ENCODE data around the gene CNBP.
"Not testable (repeated sequence)": the region's sequence is repeated elsewhere in the genome, so short reads cannot be mapped to it uniquely, and the experiment has no call there.

The CNBP gene

DNA sequence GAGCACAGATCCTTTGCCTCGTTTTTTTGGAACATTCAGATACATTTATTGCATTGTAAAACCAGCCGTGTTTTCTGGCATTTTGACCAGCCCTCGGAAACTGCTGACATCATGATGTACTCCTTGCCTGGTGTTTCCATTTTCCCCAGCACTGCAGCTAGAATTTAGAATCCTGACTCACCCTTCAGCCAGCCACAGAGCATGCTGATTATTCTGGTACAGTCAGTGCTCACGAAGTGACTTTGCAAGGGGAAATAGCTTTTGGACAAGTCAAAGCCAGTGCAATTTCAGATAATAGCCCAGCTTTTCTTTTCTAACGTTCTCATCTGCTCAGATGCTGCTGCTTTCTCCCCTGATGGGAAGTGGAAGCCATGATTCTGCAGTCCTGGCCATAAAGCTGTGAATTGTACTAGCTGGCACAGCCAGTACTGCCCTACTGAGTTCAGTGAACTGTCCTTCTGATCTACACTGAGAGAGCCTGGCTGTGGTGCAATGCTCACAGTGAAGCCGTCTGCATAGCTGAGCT, 12.1 kb upstream of the CNBP start:
- no peaks in the 10 kb centered on the region for H3K79me2 ChIP-seq (ENCODE audit: control insufficient read depth, insufficient read depth, low read length)
- H4K8ac ChIP-seq (ENCODE audit: low read depth, low read length): no peak overlapping the region
- no peak overlapping the region for H3K9ac ChIP-seq (ENCODE audit: low read length)
- no peaks in the 10 kb centered on the region for H3K79me1 ChIP-seq (ENCODE audit: low read length)
- H2BK5ac ChIP-seq (ENCODE audit: low read length): no peak overlapping the region
- no peak overlapping the region for H3K27ac ChIP-seq (ENCODE audit: low read depth, low read length)
- no peak overlapping the region for H2AK5ac ChIP-seq (ENCODE audit: low read length)
- no peaks in the 10 kb centered on the region for H3K27me3 ChIP-seq (ENCODE audit: insufficient read depth, low read length, poor library complexity)
- no CpG with 5 or more reads among the region's 6 CpGs for WGBS (ENCODE audit: extremely low coverage, insufficient coverage, low lambda C conversion rate)
- H3K56ac ChIP-seq (ENCODE audit: low read length): no peak overlapping the region
- H4K5ac ChIP-seq (ENCODE audit: low read length): no peak overlapping the region
- no peak overlapping the region for H3K4ac ChIP-seq (ENCODE audit: low read depth, low read length)
- no peak overlapping the region for H2BK15ac ChIP-seq (replicated peaks; ENCODE audit: low read depth)
- no peak overlapping the region for H3K4me3 ChIP-seq (ENCODE audit: low read length)
- H3K23ac ChIP-seq (ENCODE audit: low read length): peak overlapping the region; percentile 66
- no peak overlapping the region for H2BK120ac ChIP-seq (ENCODE audit: low read depth, low read length)
- no peak overlapping the region for H3K18ac ChIP-seq (ENCODE audit: low read length)
- no peak overlapping the region for H3K4me2 ChIP-seq (ENCODE audit: low read length)
- no peaks in the 10 kb centered on the region for H3K4me1 ChIP-seq (ENCODE audit: control insufficient read depth, low read depth, low read length)
- no peak for DNase-seq
- H3K36me3 ChIP-seq (ENCODE audit: control insufficient read depth, insufficient read depth, low read length): no peaks in the 10 kb centered on the region

GRCh38 chr3:129189793-129190192, 6.1 kb upstream of the CNBP start:
- not testable (repeated sequence) for H3K4me2 ChIP-seq (ENCODE audit: low read length); H3K18ac ChIP-seq (ENCODE audit: low read length); H3K79me1 ChIP-seq (ENCODE audit: low read length); H3K27ac ChIP-seq (ENCODE audit: low read depth, low read length); H4K5ac ChIP-seq (ENCODE audit: low read length); H2AK5ac ChIP-seq (ENCODE audit: low read length); H2BK15ac ChIP-seq (replicated peaks; ENCODE audit: low read depth); H3K56ac ChIP-seq (ENCODE audit: low read length); H3K27me3 ChIP-seq (ENCODE audit: insufficient read depth, low read length, poor library complexity); H3K4me3 ChIP-seq (ENCODE audit: low read length); H3K36me3 ChIP-seq (ENCODE audit: control insufficient read depth, insufficient read depth, low read length); H3K4me1 ChIP-seq (ENCODE audit: control insufficient read depth, low read depth, low read length); H4K8ac ChIP-seq (ENCODE audit: low read depth, low read length); H2BK120ac ChIP-seq (ENCODE audit: low read depth, low read length); H3K79me2 ChIP-seq (ENCODE audit: control insufficient read depth, insufficient read depth, low read length); H3K23ac ChIP-seq (ENCODE audit: low read length); H2BK5ac ChIP-seq (ENCODE audit: low read length); H3K4ac ChIP-seq (ENCODE audit: low read depth, low read length); H3K9ac ChIP-seq (ENCODE audit: low read length); DNase-seq
- no CpG with 5 or more reads among the region's 8 CpGs for WGBS (ENCODE audit: extremely low coverage, insufficient coverage, low lambda C conversion rate)

DNA sequence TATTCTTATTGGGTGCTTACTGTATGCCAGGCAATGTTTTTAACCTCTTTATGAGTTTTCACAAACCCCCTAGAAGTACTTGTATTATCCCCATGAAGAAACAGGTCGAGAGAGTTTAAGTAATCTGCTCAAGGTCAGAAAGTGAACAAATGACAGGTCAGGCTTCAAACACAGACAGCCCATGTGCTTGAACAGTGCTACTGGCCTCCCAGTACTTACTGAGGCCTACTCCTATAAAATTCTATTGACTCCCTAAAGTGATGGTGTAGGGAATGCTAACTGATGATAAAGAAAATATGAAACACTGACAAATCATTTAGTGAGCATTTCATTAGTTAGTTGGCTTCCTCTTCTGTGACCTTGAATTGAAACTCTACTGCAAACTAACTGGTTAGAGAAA, 4.2 kb upstream of the CNBP start:
- Histone ChIP-seq H3K79me1 (ENCODE audit: low read length) (peaks cover 1% of the 10 kb centered on the region), H4K8ac (ENCODE audit: low read depth, low read length) (no peak overlapping the region), H3K18ac (ENCODE audit: low read length) (no peak overlapping the region), H3K4ac (ENCODE audit: low read depth, low read length) (no peak overlapping the region), H3K4me2 (ENCODE audit: low read length) (no peak overlapping the region), H3K4me1 (ENCODE audit: control insufficient read depth, low read depth, low read length) (no peaks in the 10 kb centered on the region), H2AK5ac (ENCODE audit: low read length) (no peak overlapping the region), H2BK15ac (replicated peaks; ENCODE audit: low read depth) (no peak overlapping the region), H3K56ac (ENCODE audit: low read length) (no peak overlapping the region), H3K23ac (ENCODE audit: low read length) (no peak overlapping the region), H3K79me2 (ENCODE audit: control insufficient read depth, insufficient read depth, low read length) (peaks cover 12% of the 10 kb centered on the region), H3K4me3 (ENCODE audit: low read length) (no peak overlapping the region), H2BK120ac (ENCODE audit: low read depth, low read length) (no peak overlapping the region), H2BK5ac (ENCODE audit: low read length) (no peak overlapping the region), H3K27me3 (ENCODE audit: insufficient read depth, low read length, poor library complexity) (no peaks in the 10 kb centered on the region), H4K5ac (ENCODE audit: low read length) (no peak overlapping the region), H3K9ac (ENCODE audit: low read length) (no peak overlapping the region), H3K36me3 (ENCODE audit: control insufficient read depth, insufficient read depth, low read length) (no peaks in the 10 kb centered on the region), H3K27ac (ENCODE audit: low read depth, low read length) (no peak overlapping the region)
- DNase-seq: no peak
- WGBS (ENCODE audit: extremely low coverage, insufficient coverage, low lambda C conversion rate): no CpG with 5 or more reads among the region's 1 CpG

- no CpG with 5 or more reads among the region's 3 CpGs for whole genome bisulfite sequencing (ENCODE audit: extremely low coverage, insufficient coverage, low lambda C conversion rate)
- H2AK5ac ChIP-seq (ENCODE audit: low read length): no peak overlapping the region
- H2BK15ac ChIP-seq (replicated peaks; ENCODE audit: low read depth): no peak overlapping the region
- H3K56ac ChIP-seq (ENCODE audit: low read length): no peak overlapping the region
- H2BK5ac ChIP-seq (ENCODE audit: low read length): no peak overlapping the region
- H3K79me1 ChIP-seq (ENCODE audit: low read length): peaks cover 1% of the 10 kb centered on the region
- no peak overlapping the region for H3K4ac ChIP-seq (ENCODE audit: low read depth, low read length)
- H4K8ac ChIP-seq (ENCODE audit: low read depth, low read length): no peak overlapping the region
- no peak overlapping the region for H3K27ac ChIP-seq (ENCODE audit: low read depth, low read length)
- H4K5ac ChIP-seq (ENCODE audit: low read length): no peak overlapping the region
- no peak overlapping the region for H3K4me3 ChIP-seq (ENCODE audit: low read length)
- H3K4me1 ChIP-seq (ENCODE audit: control insufficient read depth, low read depth, low read length): no peaks in the 10 kb centered on the region
- no peak overlapping the region for H3K18ac ChIP-seq (ENCODE audit: low read length)
- H3K9ac ChIP-seq (ENCODE audit: low read length): no peak overlapping the region
- no peak overlapping the region for H3K4me2 ChIP-seq (ENCODE audit: low read length)
- H3K23ac ChIP-seq (ENCODE audit: low read length): no peak overlapping the region
- no peak overlapping the region for H2BK120ac ChIP-seq (ENCODE audit: low read depth, low read length)
- H3K79me2 ChIP-seq (ENCODE audit: control insufficient read depth, insufficient read depth, low read length): peaks cover 33% of the 10 kb centered on the region
- no peak for DNase-seq
- no peaks in the 10 kb centered on the region for H3K36me3 ChIP-seq (ENCODE audit: control insufficient read depth, insufficient read depth, low read length)
- no peaks in the 10 kb centered on the region for H3K27me3 ChIP-seq (ENCODE audit: insufficient read depth, low read length, poor library complexity)
These were observed 2.1 kb upstream of the CNBP start for GRCh38 chr3:129185783-129186182.

- H2AK5ac ChIP-seq (ENCODE audit: low read length); H4K5ac ChIP-seq (ENCODE audit: low read length); H3K4me3 ChIP-seq (ENCODE audit: low read length); H2BK5ac ChIP-seq (ENCODE audit: low read length); H3K4me2 ChIP-seq (ENCODE audit: low read length); H3K27ac ChIP-seq (ENCODE audit: low read depth, low read length); H3K4me1 ChIP-seq (ENCODE audit: control insufficient read depth, low read depth, low read length); H2BK120ac ChIP-seq (ENCODE audit: low read depth, low read length); H2BK15ac ChIP-seq (replicated peaks; ENCODE audit: low read depth); H3K27me3 ChIP-seq (ENCODE audit: insufficient read depth, low read length, poor library complexity); H3K36me3 ChIP-seq (ENCODE audit: control insufficient read depth, insufficient read depth, low read length); H3K56ac ChIP-seq (ENCODE audit: low read length); H3K23ac ChIP-seq (ENCODE audit: low read length); H3K18ac ChIP-seq (ENCODE audit: low read length); H3K79me1 ChIP-seq (ENCODE audit: low read length); DNase-seq; H3K4ac ChIP-seq (ENCODE audit: low read depth, low read length); H4K8ac ChIP-seq (ENCODE audit: low read depth, low read length): not testable (repeated sequence)
- peak overlapping the region; percentile 12 for H3K9ac ChIP-seq (ENCODE audit: low read length)
- WGBS (ENCODE audit: extremely low coverage, insufficient coverage, low lambda C conversion rate): no CpG with 5 or more reads among the region's 20 CpGs
- peaks cover 40% of the 10 kb centered on the region for H3K79me2 ChIP-seq (ENCODE audit: control insufficient read depth, insufficient read depth, low read length)
These were observed 1.3 kb upstream of the CNBP start for GRCh38 chr3:129184784-129185542.

DNA sequence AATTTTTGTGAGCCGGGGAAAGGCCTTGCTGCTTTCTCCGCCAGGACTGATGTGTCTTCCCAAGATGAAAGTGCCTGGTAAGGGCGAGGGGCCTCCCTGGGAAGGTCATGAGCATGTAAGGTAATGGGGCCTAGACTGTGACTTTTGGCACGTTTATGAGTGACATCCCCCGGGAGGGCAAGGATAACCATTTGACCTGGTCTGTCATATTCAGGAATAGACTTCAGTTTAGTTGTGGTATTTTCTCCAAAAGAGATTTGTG, 631 bp upstream of the CNBP start:
- peaks cover 1% of the 10 kb centered on the region for H3K79me1 ChIP-seq (ENCODE audit: low read length)
- peak overlapping the region; percentile 48 for H3K4ac ChIP-seq (ENCODE audit: low read depth, low read length)
- H3K23ac ChIP-seq (ENCODE audit: low read length): no peak overlapping the region
- H3K4me2 ChIP-seq (ENCODE audit: low read length): peak overlapping the region; percentile 40
- peak overlapping the region; percentile 65 for H2BK5ac ChIP-seq (ENCODE audit: low read length)
- peaks cover 46% of the 10 kb centered on the region for H3K79me2 ChIP-seq (ENCODE audit: control insufficient read depth, insufficient read depth, low read length)
- H3K56ac ChIP-seq (ENCODE audit: low read length): peak overlapping the region; percentile 83
- no peak overlapping the region for H2BK15ac ChIP-seq (replicated peaks; ENCODE audit: low read depth)
- H4K8ac ChIP-seq (ENCODE audit: low read depth, low read length): no peak overlapping the region
- peak overlapping the region; percentile 83 for H3K4me3 ChIP-seq (ENCODE audit: low read length)
- H3K27me3 ChIP-seq (ENCODE audit: insufficient read depth, low read length, poor library complexity): no peaks in the 10 kb centered on the region
- H3K36me3 ChIP-seq (ENCODE audit: control insufficient read depth, insufficient read depth, low read length): no peaks in the 10 kb centered on the region
- no peak for DNase-seq
- peak overlapping the region; percentile 89 for H3K9ac ChIP-seq (ENCODE audit: low read length)
- H3K4me1 ChIP-seq (ENCODE audit: control insufficient read depth, low read depth, low read length): no peaks in the 10 kb centered on the region
- no peak overlapping the region for H2AK5ac ChIP-seq (ENCODE audit: low read length)
- no peak overlapping the region for H4K5ac ChIP-seq (ENCODE audit: low read length)
- no peak overlapping the region for H3K27ac ChIP-seq (ENCODE audit: low read depth, low read length)
- H3K18ac ChIP-seq (ENCODE audit: low read length): peak overlapping the region; percentile 77
- H2BK120ac ChIP-seq (ENCODE audit: low read depth, low read length): no peak overlapping the region
- no CpG with 5 or more reads among the region's 5 CpGs for WGBS (ENCODE audit: extremely low coverage, insufficient coverage, low lambda C conversion rate)
